ENCODE results near the gene NHSL1. TPM values are rescaled to one million over a fixed set of nuclear protein-coding genes. Genes with fewer than 3 reads are reported as not detected.

The NHSL1 gene
- total and polyA plus RNA-seq, 9 of the 15 experiments (the other 6 are each of a cell fraction or from before 2014, with no cell fraction given) = 0.09 to 0.20 TPM; not detected in 7

DNA sequence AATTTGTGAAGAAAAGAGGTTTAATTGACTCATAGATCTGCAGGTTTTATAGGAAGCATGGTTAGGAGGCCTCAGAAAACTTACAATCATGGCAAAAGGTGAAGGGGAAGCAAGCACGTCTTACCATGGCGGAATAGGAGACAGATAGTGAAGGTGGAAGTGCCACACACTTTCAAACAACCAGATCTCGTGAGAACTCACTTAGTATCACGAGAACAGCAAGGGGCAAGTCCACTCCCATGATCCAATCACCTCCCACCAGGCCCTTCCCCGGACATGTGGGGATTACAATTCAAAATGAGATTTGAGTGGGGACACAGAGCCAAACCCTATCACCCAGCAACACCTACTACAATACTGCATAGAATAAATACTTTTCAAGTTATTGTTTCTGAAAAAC is 102.6 kb downstream of the NHSL1 start:
- Histone ChIP-seq H3K4me3 (no peak overlapping the region), H3K4me1 (replicated peaks in 1 of 2; ENCODE audit: control insufficient read depth in 2 of 2, insufficient read depth in 2 of 2, low read length in 2 of 2) (peaks cover 0 to 15% of the 10 kb centered on the region in 2 experiments; a peak in 2 of 5 replicates), H3K27me3 (ENCODE audit: control insufficient read depth in 2 of 2, insufficient read depth in 2 of 2, low read length in 2 of 2) (no peaks in the 10 kb centered on the region), H3K79me2 (ENCODE audit: control insufficient read depth, insufficient read depth, low read length) (no peaks in the 10 kb centered on the region), H3K9me3 (replicated peaks; ENCODE audit: control insufficient read depth, insufficient read depth, low read depth, low read length) (no peaks in the 10 kb centered on the region), H3K9me1 (ENCODE audit: control insufficient read depth, insufficient read depth, low read length) (no peaks in the 10 kb centered on the region), H3K9ac (ENCODE audit: insufficient read depth in 1 of 2, low read depth in 2 of 2, low read length in 2 of 2) (no peak overlapping the region), H3K36me3 (ENCODE audit: control insufficient read depth, insufficient read depth, low read length) (no peaks in the 10 kb centered on the region), H3K4me2 (ENCODE audit: insufficient read depth, low read length) (no peak overlapping the region), H3K27ac (ENCODE audit: extremely low read depth, low read depth, low read length) (no peak overlapping the region), H2AFZ (ENCODE audit: low read depth, low read length) (peak overlapping the region; percentile 6; the same call in 1 of the 2 replicates), H4K20me1 (replicated peaks; ENCODE audit: control insufficient read depth, insufficient read depth, low read length) (no peaks in the 10 kb centered on the region)
- no peak for TF ChIP-seq ZNF212 (CRISPR knock-in tag; IDR thresholded peaks at IDR 0.05)
- no peak for TF ChIP-seq NCOA4 (IDR thresholded peaks at IDR 0.05; ENCODE audit: partially characterized antibody)
- no peak for TF ChIP-seq RB1 (IDR thresholded peaks at IDR 0.05; ENCODE audit: low read depth)
- peak; percentile 20 for TF ChIP-seq RBM25 (IDR thresholded peaks at IDR 0.05; ENCODE audit: low read depth, low read length, severe bottlenecking)
- no peak for TF ChIP-seq TARDBP (IDR thresholded peaks at IDR 0.05)
- 0 out of 2 replicates have a peak, but pooled peaks have one; percentile 22 for TF ChIP-seq CC2D1A (IDR thresholded peaks at IDR 0.05)
- no peak for TF ChIP-seq ETV5 (CRISPR knock-in tag; IDR thresholded peaks at IDR 0.05; ENCODE audit: low read depth)
- TF ChIP-seq CHAMP1 (IDR thresholded peaks at IDR 0.05) = 0 out of 2 replicates have a peak, but pooled peaks have one; percentile 11
- TF ChIP-seq CHD2 (IDR thresholded peaks at IDR 0.05; ENCODE audit: low read depth, low read length) = peak; percentile 88
- in situ Hi-C loops (cut with MboI) = no loop called here
- no peak for DNase-seq (ENCODE audit: extremely low read depth in 1 of 4, low spot score in 3 of 4)
- intact Hi-C loops (cut with micrococcal nuclease) = no loop called here
- POLR2A ChIA-PET = interaction anchor here (1.1 kb wide), 1 partner anchor 11 kb away, joined by 3 read pairs; no protein-coding TSS in a partner anchor
- CTCF ChIA-PET (ENCODE audit: low intra/inter-chr PET ratio) = no interaction called here
- 27% methylated on average over 5 of the region's 5 CpGs for WGBS (ENCODE audit: insufficient coverage, low coverage, missing lambda C conversion rate)
- no TSS peak for BruUV-seq (replicated peaks)
- FAIRE-seq = no peak
- peak; percentile 10; the same call in 1 of the 3 replicates for ATAC-seq

All from K562 (cell line).